ENCODE measurements around the gene BRAP. TPM values are rescaled to one million over a fixed set of nuclear protein-coding genes. Genes with fewer than 3 reads are reported as not detected.
"Not testable (repeated sequence)": the region's sequence is repeated elsewhere in the genome, so short reads cannot be mapped to it uniquely, and the experiment has no call there.

BRAP gene
- total and polyA plus RNA-seq, 7 donors: 13.5 to 34.6 (median 19.6) TPM

DNA sequence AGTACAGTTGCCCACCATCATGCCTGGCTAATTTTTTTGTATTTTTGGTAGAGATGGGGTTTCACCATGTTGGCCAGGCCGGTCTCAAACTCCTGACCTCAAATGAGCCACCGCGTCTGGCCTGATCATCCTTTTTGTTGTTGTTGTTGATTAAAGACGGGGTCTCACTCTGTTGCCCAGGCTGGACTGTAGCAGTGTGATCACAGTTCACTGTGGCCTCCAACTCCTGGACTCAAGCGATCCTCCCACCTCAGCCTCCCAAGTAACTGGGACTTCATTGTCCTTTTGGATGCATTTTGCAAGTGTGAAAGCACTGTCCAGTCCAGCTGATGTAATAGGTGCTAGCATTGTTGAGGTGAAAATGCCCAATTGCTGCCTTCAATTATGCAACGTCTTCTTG, 59.5 kb downstream of the BRAP start:
- no peak for TF ChIP-seq CTCF (IDR thresholded peaks at IDR 0.05)
- no peaks in the 10 kb centered on the region for H3K27me3 ChIP-seq (ENCODE audit: insufficient read depth in 3 of 3, low read length in 2 of 3)
- intact Hi-C loops (cut with DNase I): no loop called here
- no peak overlapping the region for H3K4me3 ChIP-seq
- no peaks in the 10 kb centered on the region for H3K36me3 ChIP-seq (ENCODE audit: insufficient read depth in 1 of 2, low read depth in 1 of 2)
- no peaks in the 10 kb centered on the region for H3K9me3 ChIP-seq
- no peaks in the 10 kb centered on the region for H3K4me1 ChIP-seq
- 95 to 99% (median 96%) methylated on average over 6 of the region's 6 CpGs for WGBS, 3 donors
- no peak overlapping the region for H3K27ac ChIP-seq
- DNase-seq (no peak), ATAC-seq (no peak)

DNA sequence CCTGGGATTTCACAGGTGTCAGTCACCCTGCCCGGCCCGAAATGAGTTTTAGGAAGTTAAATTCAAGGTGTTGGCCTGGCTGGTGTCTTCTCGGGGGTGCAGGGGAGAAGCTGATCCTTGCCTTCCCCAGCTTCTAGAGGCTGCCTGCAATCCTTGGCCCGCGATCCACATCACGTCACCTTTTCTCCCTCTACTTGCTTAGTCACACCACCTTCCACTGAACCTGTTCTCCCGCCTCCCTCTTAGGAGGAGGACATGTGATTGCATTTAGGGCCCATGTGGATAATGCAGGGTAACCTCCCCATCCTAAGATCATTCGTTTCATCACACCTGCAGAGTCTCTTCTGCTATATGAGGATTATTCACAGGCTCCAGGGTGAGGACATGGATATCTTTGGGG, 61.2 kb downstream of the BRAP start:
- DNase-seq: no peak
- no peak for TF ChIP-seq CTCF (IDR thresholded peaks at IDR 0.05)
- ATAC-seq: no peak
- 90 to 91% (median 90%) methylated on average over 8 of the region's 8 CpGs for WGBS, 3 donors
- no peaks in the 10 kb centered on the region for H3K36me3 ChIP-seq (ENCODE audit: insufficient read depth in 1 of 2, low read depth in 1 of 2)
- no peaks in the 10 kb centered on the region for H3K9me3 ChIP-seq
- H3K27ac ChIP-seq: no peak overlapping the region
- no peak overlapping the region for H3K4me3 ChIP-seq
- no peaks in the 10 kb centered on the region for H3K4me1 ChIP-seq
- no peaks in the 10 kb centered on the region for H3K27me3 ChIP-seq (ENCODE audit: insufficient read depth in 3 of 3, low read length in 2 of 3)
- intact Hi-C loops (cut with DNase I): no loop called here

DNA sequence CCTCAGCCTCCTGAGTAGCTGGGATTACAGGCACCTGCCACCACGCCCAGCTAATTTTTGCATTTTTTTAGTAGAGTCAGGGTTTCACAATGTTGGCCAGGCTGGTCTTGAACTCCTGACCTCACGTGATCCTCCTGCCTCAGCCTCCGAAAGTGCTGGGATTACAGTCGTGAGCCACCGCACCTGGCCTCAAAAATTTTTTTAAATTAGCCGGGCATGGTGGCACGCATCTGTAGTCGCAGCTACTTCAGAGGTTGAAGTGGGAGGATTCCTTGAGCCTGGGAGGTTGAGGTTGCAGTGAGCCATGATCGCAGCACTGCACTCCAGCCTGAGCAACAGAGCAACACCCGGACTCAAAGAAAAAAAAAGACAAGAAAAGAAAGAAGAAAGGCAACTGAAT, 67.9 kb downstream of the BRAP start:
- 80 to 81% (median 81%) methylated on average over 10 of the region's 10 CpGs for WGBS, 3 donors
- H3K4me1 ChIP-seq; H3K9me3 ChIP-seq; DNase-seq; intact Hi-C loops (cut with DNase I); H3K4me3 ChIP-seq; ATAC-seq; H3K36me3 ChIP-seq (ENCODE audit: insufficient read depth in 1 of 2, low read depth in 1 of 2); H3K27ac ChIP-seq; H3K27me3 ChIP-seq (ENCODE audit: insufficient read depth in 3 of 3, low read length in 2 of 3): not testable (repeated sequence)

DNA sequence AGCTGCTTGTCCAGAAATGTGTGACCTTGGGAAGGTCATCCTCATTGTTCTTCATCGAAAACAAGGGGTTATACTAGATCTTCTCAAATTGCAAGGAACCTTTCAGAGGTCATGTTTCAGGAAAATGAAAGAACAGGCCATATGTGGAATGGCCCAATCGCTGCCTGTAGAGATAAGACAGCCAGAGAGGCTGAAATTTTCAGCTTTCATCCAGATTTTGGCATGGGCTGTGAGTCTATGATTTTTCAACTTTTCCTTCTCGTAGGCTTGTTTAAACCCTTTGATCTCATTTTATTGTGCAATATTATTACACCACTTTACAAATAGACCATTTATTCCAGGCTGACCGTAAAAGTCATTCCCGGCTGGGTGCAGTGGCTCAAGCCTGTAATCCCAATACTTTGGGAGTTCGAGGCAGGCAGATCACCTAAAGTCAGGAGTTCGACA, 69.6 kb downstream of the BRAP start:
- Histone ChIP-seq H3K36me3 (ENCODE audit: insufficient read depth in 1 of 2, low read depth in 1 of 2) (no peaks in the 10 kb centered on the region), H3K4me3 (no peak overlapping the region), H3K4me1 (no peaks in the 10 kb centered on the region), H3K27ac (no peak overlapping the region), H3K9me3 (no peaks in the 10 kb centered on the region), H3K27me3 (ENCODE audit: insufficient read depth in 3 of 3, low read length in 2 of 3) (no peaks in the 10 kb centered on the region)
- intact Hi-C loops (cut with DNase I): no loop called here
- ATAC-seq: no peak
- DNase-seq: no peak
- no peak for TF ChIP-seq CTCF (IDR thresholded peaks at IDR 0.05)
- WGBS, 3 donors: 60 to 73% (median 65%) methylated on average over 7 of the region's 7 CpGs

DNA sequence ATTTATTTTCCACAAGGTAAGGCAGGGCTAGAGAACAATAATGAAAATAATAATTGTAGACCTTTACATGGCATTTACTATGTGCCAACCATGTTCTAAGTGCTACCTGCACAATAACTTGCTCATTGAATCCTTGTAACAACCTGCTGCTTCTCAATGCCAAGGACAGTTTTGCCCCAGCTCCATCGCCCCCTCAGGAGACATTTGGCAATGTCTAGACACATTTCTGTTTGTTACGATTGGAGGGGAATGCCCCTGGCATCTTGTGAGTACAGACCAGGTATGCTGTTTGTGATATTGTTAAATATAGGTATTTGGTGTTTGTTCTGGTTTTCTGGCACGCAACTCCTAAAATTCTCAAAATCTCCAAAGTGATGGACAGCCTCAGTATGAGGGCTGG, 78.5 kb downstream of the BRAP start:
- H3K4me1 ChIP-seq: no peaks in the 10 kb centered on the region
- DNase-seq (no peak), ATAC-seq (no peak)
- no peak overlapping the region for H3K4me3 ChIP-seq
- no peaks in the 10 kb centered on the region for H3K27me3 ChIP-seq (ENCODE audit: insufficient read depth in 3 of 3, low read length in 2 of 3)
- no peaks in the 10 kb centered on the region for H3K36me3 ChIP-seq (ENCODE audit: insufficient read depth in 1 of 2, low read depth in 1 of 2)
- no peaks in the 10 kb centered on the region for H3K9me3 ChIP-seq
- H3K27ac ChIP-seq: no peak overlapping the region
- 73 to 81% (median 80%) methylated on average over 3 of the region's 3 CpGs for WGBS, 3 donors
- intact Hi-C loops (cut with DNase I): no loop called here
- no peak for TF ChIP-seq CTCF (IDR thresholded peaks at IDR 0.05)

Measured in psoas muscle (tissue), 8 donors.